GM12874 (cell line): ENCODE data around the gene FRMD1.

Experiments used
- TF ChIP-seq, protein P1 (sequence below): IDR thresholded peaks from 2 replicates; pipeline ENCODE4 v1.5.1; 2011; ENCODE audit warnings: low read depth, mild to moderate bottlenecking, control low read depth, low read length, moderate library complexity; ENCODE audit not compliant: insufficient read depth

The FRMD1 gene

DNA sequence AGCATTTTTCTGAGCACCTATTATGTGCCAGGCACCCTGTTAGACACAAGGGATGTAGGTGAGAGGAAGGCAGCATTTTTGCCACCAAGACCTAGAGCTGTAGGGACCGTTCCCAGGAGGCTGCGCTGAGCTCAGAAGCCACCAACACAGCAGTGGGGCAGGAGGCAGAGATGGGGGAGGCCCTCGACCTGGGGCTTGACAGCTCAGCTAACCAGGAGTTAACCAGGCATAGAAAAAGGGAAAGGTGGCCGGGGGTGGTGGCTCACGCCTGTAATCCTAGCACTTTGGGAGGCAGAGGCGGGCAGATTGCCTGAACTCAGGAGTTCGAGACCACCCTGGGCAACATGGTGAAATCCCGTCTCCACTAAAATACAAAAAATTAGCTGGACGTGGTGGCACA, 52.1 kb downstream of the FRMD1 start:
- TF ChIP-seq, protein P1, sequence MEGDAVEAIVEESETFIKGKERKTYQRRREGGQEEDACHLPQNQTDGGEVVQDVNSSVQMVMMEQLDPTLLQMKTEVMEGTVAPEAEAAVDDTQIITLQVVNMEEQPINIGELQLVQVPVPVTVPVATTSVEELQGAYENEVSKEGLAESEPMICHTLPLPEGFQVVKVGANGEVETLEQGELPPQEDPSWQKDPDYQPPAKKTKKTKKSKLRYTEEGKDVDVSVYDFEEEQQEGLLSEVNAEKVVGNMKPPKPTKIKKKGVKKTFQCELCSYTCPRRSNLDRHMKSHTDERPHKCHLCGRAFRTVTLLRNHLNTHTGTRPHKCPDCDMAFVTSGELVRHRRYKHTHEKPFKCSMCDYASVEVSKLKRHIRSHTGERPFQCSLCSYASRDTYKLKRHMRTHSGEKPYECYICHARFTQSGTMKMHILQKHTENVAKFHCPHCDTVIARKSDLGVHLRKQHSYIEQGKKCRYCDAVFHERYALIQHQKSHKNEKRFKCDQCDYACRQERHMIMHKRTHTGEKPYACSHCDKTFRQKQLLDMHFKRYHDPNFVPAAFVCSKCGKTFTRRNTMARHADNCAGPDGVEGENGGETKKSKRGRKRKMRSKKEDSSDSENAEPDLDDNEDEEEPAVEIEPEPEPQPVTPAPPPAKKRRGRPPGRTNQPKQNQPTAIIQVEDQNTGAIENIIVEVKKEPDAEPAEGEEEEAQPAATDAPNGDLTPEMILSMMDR, result no peak

DNA sequence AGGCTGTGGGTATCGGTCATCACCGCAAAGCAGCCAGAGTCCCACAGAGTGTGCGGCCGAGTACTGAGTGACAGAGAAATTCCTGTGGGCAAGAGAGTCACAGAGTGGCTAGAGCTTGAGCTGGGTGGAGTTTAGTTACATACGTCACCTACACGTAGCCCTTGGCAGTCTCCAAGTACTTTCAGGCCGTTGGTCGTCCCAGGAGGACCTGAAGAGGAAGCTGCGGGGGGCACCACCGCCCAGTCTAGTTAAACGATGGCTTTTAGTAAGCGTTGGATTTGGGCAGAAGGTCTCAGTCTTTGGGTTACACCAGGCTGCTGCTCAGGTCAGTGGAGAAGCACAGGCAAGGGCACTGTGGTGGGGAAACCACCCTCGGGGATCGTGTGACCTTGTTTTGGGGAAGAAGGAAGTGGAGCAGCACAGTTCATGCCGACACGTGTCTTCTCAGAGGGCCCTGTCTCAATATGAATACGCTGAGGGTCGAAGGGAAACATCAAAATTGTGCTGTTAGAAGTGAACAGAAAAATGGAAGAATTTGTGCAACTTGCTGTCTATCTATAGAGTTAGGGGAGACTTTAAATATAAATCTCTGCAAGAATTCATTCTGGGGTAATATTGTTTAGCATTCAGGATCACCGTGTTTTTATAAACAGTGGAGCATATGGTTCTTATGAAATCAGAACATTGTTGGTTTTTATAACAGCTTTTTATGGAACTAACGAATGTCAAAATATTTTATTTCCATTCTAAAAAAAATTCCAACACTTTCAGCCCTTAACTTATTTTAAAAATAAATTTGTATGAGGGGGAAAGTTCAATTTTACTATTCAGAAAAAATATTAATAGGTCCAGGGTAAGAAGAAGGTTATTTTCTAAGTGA, 52.9 kb downstream of the FRMD1 start:
- TF ChIP-seq, protein P1, result no peak

DNA sequence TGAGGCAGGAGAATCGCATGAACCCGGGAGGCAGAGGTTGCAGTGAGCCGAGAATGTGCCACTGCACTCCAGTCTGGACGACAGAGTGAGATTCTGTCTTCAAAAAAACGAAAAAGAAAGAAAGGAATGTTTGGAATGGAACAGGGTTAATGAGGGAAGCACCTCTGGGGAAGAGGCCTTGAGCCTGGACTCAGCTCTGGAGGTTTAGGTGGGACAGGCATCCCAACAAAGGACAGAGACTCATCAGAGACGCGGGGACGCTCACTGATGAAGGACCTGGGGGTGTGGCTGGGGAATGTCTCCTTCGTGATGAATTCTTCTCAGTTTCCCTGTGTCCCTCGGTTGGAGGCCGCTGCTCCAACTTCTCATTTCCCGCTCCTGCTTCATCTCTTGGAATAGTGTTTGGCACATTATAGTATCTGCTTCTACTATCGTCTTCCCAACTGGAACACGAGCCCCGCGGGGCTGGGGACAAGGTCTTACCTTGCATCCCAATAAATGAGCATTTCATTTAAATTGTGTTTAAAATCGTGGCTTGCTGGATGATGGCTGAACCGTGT, 54.0 kb downstream of the FRMD1 start:
- TF ChIP-seq, protein P1, result no peak

DNA sequence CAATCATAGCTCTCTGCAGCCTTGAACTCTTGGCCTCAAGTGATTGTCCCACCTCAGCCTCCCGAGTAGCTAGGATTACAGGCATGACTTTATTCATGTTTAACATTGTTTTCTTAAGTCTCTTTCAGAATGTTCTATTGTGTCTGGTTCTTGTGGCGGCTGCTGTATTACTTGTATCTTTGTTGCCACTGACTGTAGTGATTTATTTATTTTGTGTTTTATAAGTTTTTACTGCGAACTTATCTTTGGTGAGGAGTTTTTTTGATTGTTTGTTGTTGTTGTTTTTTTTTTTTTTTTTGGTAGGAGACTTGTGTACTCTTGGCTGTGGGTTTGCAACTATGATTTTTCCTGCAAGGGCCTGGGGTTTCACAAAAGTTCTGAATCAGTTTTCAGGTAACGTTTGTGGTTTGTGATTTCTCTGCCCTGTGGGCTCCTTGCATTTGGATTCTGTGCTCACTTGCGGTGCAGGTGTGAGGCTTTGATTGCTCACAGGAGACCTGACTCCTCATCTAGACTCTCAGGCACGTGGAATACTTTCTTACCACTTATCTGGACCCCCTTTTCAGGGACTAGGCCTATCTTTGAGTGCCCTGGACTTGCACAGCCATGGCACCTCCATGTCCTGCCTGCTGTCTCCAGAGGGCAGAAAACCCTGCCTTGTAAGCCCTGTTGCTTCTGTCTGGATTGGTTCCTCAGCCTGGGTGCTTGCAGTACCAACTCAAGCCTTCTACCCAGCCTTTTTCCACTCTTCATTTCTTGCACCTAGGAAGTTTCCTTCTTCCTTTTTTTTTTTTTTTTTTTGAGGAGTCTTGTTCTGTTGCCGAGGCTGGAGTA, 56.3 kb downstream of the FRMD1 start:
- TF ChIP-seq, protein P1, result no peak

DNA sequence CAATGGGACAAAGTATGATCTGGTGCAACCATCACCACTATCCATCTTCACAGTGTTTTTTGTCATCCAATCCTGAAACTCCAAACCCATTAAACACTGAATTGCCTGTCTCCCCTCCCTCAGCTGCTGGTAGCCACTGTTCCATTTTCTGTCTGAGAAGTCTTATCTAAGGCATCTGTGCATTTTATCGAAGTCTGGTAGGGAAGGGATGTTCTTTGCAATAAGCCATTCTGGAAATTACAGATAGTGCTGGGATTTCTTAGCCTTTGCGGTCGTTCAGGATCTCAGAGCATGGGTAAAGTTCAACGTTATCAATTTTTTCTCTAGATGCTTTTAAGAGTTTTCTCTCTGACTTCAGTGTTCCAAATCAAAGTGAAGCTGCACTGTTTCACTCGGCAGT, 57.4 kb downstream of the FRMD1 start:
- TF ChIP-seq, protein P1, result no peak

DNA sequence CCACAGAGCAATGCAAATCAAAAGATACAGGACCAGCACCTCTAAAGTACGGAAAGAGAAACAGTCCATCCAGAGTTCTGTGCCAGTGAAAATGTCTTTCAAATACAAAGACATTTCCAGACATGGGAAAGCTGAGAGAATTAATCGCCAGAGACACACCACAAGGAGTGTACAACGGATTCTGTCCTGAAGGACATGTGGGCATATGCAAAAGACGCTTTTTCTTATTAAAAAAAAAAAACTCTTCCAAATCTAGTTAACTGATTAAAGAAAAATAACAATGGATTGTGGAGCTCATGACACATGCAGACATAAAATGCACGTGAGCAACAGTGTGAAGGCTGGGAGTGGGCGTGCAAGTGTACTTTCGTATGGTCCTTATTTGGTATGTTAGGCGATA, 58.8 kb downstream of the FRMD1 start:
- TF ChIP-seq, protein P1, result no peak

DNA sequence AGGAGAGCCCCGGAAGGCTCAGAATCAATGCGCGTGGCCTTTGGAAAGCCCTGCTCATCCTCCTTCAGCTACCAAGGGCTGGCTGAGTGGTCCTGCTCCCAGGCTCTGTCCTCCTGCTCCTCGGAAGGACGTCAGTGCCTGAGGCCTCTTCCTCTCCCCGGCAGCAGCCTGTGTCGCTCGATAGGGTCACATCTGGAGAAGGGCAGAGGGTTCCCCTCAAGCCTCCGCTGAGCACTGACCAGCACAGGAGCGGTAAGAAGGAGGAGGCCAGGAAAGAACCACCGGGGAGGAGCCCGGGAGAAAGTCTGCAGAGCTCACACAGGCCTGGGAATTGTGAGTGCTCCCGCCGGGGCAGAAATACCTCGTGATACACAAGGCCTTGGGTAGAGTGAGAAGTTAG, 60.3 kb downstream of the FRMD1 start:
- TF ChIP-seq, protein P1, result no peak
